H1 (cell line): Measurements from ENCODE around the gene RMND5B. TPM values are rescaled to one million over a fixed set of nuclear protein-coding genes. Genes with fewer than 3 reads are reported as not detected.

Experiments used
- CREB1 ChIP-seq: IDR thresholded peaks from 2 replicates; pipeline ENCODE4 v1.6.1; 2012; ENCODE audit warnings: inconsistent platforms
- MAFK ChIP-seq: IDR thresholded peaks from 2 replicates; pipeline ENCODE4 v1.6.1; 2012; ENCODE audit warnings: low read depth, mild to moderate bottlenecking, improper control_type of control experiment, low read length
- POU5F1 ChIP-seq: IDR thresholded peaks from 2 replicates; pipeline ENCODE4 v1.6.1; 2011; ENCODE audit warnings: low read depth, mild to moderate bottlenecking, low read length, moderate library complexity
- RXRA ChIP-seq: IDR thresholded peaks from 2 replicates; pipeline ENCODE4 v1.6.1; 2011; ENCODE audit warnings: low read depth, mild to moderate bottlenecking, low read length, moderate library complexity; ENCODE audit not compliant: insufficient read depth
- TCF12 ChIP-seq: IDR thresholded peaks from 2 replicates; pipeline ENCODE4 v1.6.1; 2011; ENCODE audit warnings: low read depth, mild to moderate bottlenecking, low read length
- YY1 ChIP-seq: IDR thresholded peaks from 2 replicates; pipeline ENCODE4 v1.6.1; 2011; ENCODE audit warnings: low read depth, mild to moderate bottlenecking, low read length
- polyA plus RNA-seq, 7 experiments: library from polyadenylated mRNA; depleted of rRNA in 3 of 7; stranded (reverse) in 5 of 7; unstranded in 2 of 7; fragments of >200 nt in 5 of 7; fragments of 200-250 nt in 2 of 7; gene quantifications; 1 replicate in 5 of 7; 2 replicates in 1 of 7; 4 replicates in 1 of 7; pipeline versions ENCODE4 v1.2.1 to v1.2.3, GENCODE V29; 2011 to 2013; ENCODE audit warnings: missing spikeins in 2 of 7, mixed read lengths in 2 of 7
- total RNA-seq: library from RNA; stranded (reverse); fragmentation: NEBNext Ultra II Directional; extraction: Animal tissue kit (Norgen Biotek cat#: 25700); gene quantifications from 2 replicates; pipeline ENCODE4 v1.2.1, GENCODE V29; 2021

RMND5B gene
- total and polyA plus RNA-seq, 2 of the 8 experiments (the other 6 are each of a cell fraction or from before 2014, with no cell fraction given), result 75.9 to 90.2 TPM

- TF ChIP-seq TCF12, result 0 out of 2 replicates have a peak, but pooled peaks have one; percentile 76
- no peak for TF ChIP-seq POU5F1
- TF ChIP-seq YY1, result no peak
- TF ChIP-seq MAFK, result no peak
- no peak for TF ChIP-seq CREB1
- TF ChIP-seq RXRA, result no peak
- TF ChIP-seq, all 59 proteins: peak for 13
Observed at GRCh38 chr5:178116143-178116885, 14.5 kb upstream of the RMND5B start (continued).
